H1 (cell line): ENCODE data around the gene NOS2. TPM values are rescaled to one million over a fixed set of nuclear protein-coding genes. Genes with fewer than 3 reads are reported as not detected.

Source experiments
- CTCF ChIA-PET: fragments of 300-600 bp; sonication (Branson Sonifier 250); formaldehyde crosslinking; loops from one replicate; lab custom pipeline; 2021; ENCODE audit not compliant: partially characterized antibody; lab: Charles Lee
- POLR2A ChIA-PET: fragments of 300-600 bp; sonication (Branson Sonifier 250); formaldehyde crosslinking; loops from one replicate; lab custom pipeline; 2021; ENCODE audit warnings: inconsistent platforms; ENCODE audit not compliant: partially characterized antibody; lab: Charles Lee
- DNase-seq, 2 experiments: peaks; one replicate each; pipeline versions ENCODE4 v3.0.0 to v3.0.0-alpha.2; 2010 to 2022; ENCODE audit warnings: low spot score in 2 of 2, low read depth in 1 of 2, mixed read lengths in 1 of 2
- FAIRE-seq: peaks from 2 replicates; lab custom pipeline; 2011; peaks lifted over from hg19 to GRCh38; lab: Jason Lieb, UNC
- H2AFZ ChIP-seq: 2 replicates; pipeline ENCODE4 v1.8.1; 2012; ENCODE audit warnings: low read length, inconsistent platforms
- H2AK5ac ChIP-seq: 2 replicates; pipeline ENCODE4 v1.6.1; 2013; ENCODE audit warnings: low read depth, low read length
- H2BK120ac ChIP-seq: replicated peaks from 2 replicates; pipeline ENCODE3; 2013; ENCODE audit warnings: low read depth, low read length, inconsistent platforms
- H2BK12ac ChIP-seq: 2 replicates; pipeline ENCODE4 v1.6.1; 2013; ENCODE audit warnings: low read depth, low read length
- H2BK15ac ChIP-seq: 2 replicates; pipeline ENCODE4 v1.6.1; 2013; ENCODE audit warnings: low read length
- H2BK20ac ChIP-seq: 2 replicates; pipeline ENCODE4 v1.6.1; 2013; ENCODE audit warnings: low read length
- H2BK5ac ChIP-seq: 2 replicates; pipeline ENCODE4 v1.6.1; 2013; ENCODE audit warnings: low read depth, low read length
- H3K14ac ChIP-seq: 2 replicates; pipeline ENCODE4 v1.6.1; 2013; ENCODE audit warnings: inconsistent platforms; ENCODE audit not compliant: insufficient read length
- H3K18ac ChIP-seq: 2 replicates; pipeline ENCODE4 v1.6.1; 2013; ENCODE audit warnings: low read length; ENCODE audit errors: extremely low read depth
- H3K23ac ChIP-seq: 2 replicates; pipeline ENCODE4 v1.6.1; 2013; ENCODE audit warnings: inconsistent platforms; ENCODE audit not compliant: insufficient read length
- H3K23me2 ChIP-seq: 2 replicates; pipeline ENCODE4 v1.6.1; 2013; ENCODE audit warnings: low read depth, low read length
- H3K27ac ChIP-seq: 2 replicates; pipeline ENCODE4 v1.6.1; 2011; ENCODE audit warnings: low read depth, low read length, inconsistent platforms
- H3K27me3 ChIP-seq, 4 experiments: replicated peaks in 1 of 4; 1 replicate in 1 of 4; 2 replicates in 3 of 4; pipeline versions ENCODE4 v1.6.1 to v1.8.1; 2011 to 2013; ENCODE audit warnings: low read length in 3 of 4, mild to moderate bottlenecking in 3 of 4, inconsistent platforms in 2 of 4, mixed read lengths in 2 of 4, moderate library complexity in 1 of 4; ENCODE audit not compliant: control insufficient read depth in 3 of 4, insufficient read depth in 3 of 4; ENCODE audit errors: extremely low read depth in 1 of 4
- H3K36me3 ChIP-seq, 4 experiments: 2 replicates each; pipeline versions ENCODE4 v1.6.1 to v1.8.1; 2011 to 2013; ENCODE audit warnings: mild to moderate bottlenecking in 4 of 4, low read length in 3 of 4, moderate library complexity in 2 of 4, control low read depth in 1 of 4, inconsistent platforms in 1 of 4; ENCODE audit not compliant: insufficient read depth in 4 of 4, control insufficient read depth in 2 of 4
- H3K4ac ChIP-seq: replicated peaks from 2 replicates; pipeline ENCODE3; 2013; ENCODE audit warnings: low read length, low read depth, mixed read lengths, inconsistent platforms; ENCODE audit not compliant: insufficient read length
- H3K4me1 ChIP-seq, 4 experiments: replicated peaks in 1 of 4; 1 replicate in 1 of 4; 2 replicates in 3 of 4; pipeline versions ENCODE4 v1.6.1 to v1.8.1; 2011 to 2013; ENCODE audit warnings: low read length in 3 of 4, inconsistent platforms in 2 of 4, mixed read lengths in 1 of 4; ENCODE audit not compliant: insufficient read depth in 4 of 4, control insufficient read depth in 3 of 4
- H3K4me2 ChIP-seq, 2 experiments: 2 replicates each; pipeline versions ENCODE4 v1.6.1 to v1.8.1; 2011 to 2013; ENCODE audit warnings: low read depth in 2 of 2, low read length in 2 of 2, control low read depth in 1 of 2, inconsistent platforms in 1 of 2, mild to moderate bottlenecking in 1 of 2; ENCODE audit not compliant: insufficient read depth in 1 of 2
- H3K4me3 ChIP-seq, 4 experiments: fragments of 200-600, 300-600 bp in 1 of 4; sonication (generic), shearing (Covaris generic), sonication (Bioruptor Twin) in 1 of 4; 2 replicates each; pipeline versions ENCODE4 v1.5.1 to v1.8.1; 2011 to 2016; ENCODE audit warnings: low read length in 4 of 4, low read depth in 3 of 4, control low read depth in 2 of 4, inconsistent platforms in 2 of 4, mild to moderate bottlenecking in 2 of 4, mixed read lengths in 1 of 4, moderate library complexity in 1 of 4; ENCODE audit not compliant: insufficient read depth in 2 of 4; ENCODE audit errors: extremely low read depth in 1 of 4
- H3K56ac ChIP-seq: replicated peaks from 2 replicates; pipeline ENCODE3; 2013; ENCODE audit warnings: low read depth, mild to moderate bottlenecking, mixed read lengths, low read length, inconsistent platforms; ENCODE audit not compliant: insufficient read length
- H3K79me1 ChIP-seq: 2 replicates; pipeline ENCODE4 v1.6.1; 2013; ENCODE audit warnings: low read depth, low read length, control low read depth
- H3K79me2 ChIP-seq, 2 experiments: 2 replicates each; pipeline versions ENCODE4 v1.6.1 to v1.8.1; 2012 to 2013; ENCODE audit warnings: low read length in 2 of 2, mild to moderate bottlenecking in 2 of 2, inconsistent platforms in 1 of 2; ENCODE audit not compliant: insufficient read depth in 2 of 2, control insufficient read depth in 1 of 2
- H3K9ac ChIP-seq, 4 experiments: replicated peaks in 1 of 4; 1 replicate in 1 of 4; 2 replicates in 3 of 4; pipeline versions ENCODE4 v1.6.1 to v1.8.1; 2011 to 2013; ENCODE audit warnings: low read depth in 3 of 4, low read length in 3 of 4, control low read depth in 2 of 4, mild to moderate bottlenecking in 2 of 4, moderate library complexity in 2 of 4, inconsistent platforms in 1 of 4; ENCODE audit errors: extremely low read depth in 1 of 4
- H3K9me3 ChIP-seq, 2 experiments: 2 replicates each; pipeline versions ENCODE4 v1.6.1 to v1.8.1; 2012 to 2013; ENCODE audit warnings: mild to moderate bottlenecking in 2 of 2, moderate library complexity in 2 of 2, control low read depth in 1 of 2, inconsistent platforms in 1 of 2, low read depth in 1 of 2, low read length in 1 of 2, mixed read lengths in 1 of 2; ENCODE audit not compliant: insufficient read depth in 2 of 2
- H4K20me1 ChIP-seq, 2 experiments: replicated peaks in 1 of 2; 2 replicates each; pipeline versions ENCODE3 to v1.8.1; 2011 to 2013; ENCODE audit warnings: inconsistent platforms in 2 of 2, low read length in 2 of 2, mild to moderate bottlenecking in 1 of 2; ENCODE audit not compliant: insufficient read depth in 2 of 2, control insufficient read depth in 1 of 2
- H4K5ac ChIP-seq: 2 replicates; pipeline ENCODE4 v1.6.1; 2013; ENCODE audit warnings: low read length, low read depth, mixed read lengths, inconsistent platforms; ENCODE audit not compliant: insufficient read length
- H4K8ac ChIP-seq: 2 replicates; pipeline ENCODE4 v1.8.0; 2013; ENCODE audit warnings: mild to moderate bottlenecking, moderate library complexity, low read length, inconsistent platforms; ENCODE audit not compliant: insufficient read depth; ENCODE audit errors: extremely low read depth
- H4K91ac ChIP-seq: replicated peaks from 2 replicates; pipeline ENCODE3; 2013; ENCODE audit warnings: low read length, mixed read lengths, inconsistent platforms; ENCODE audit not compliant: insufficient read length
- SAP30 ChIP-seq: fragments of 300-600 bp; sonication (generic); IDR thresholded peaks from 2 replicates; pipeline ENCODE4 v1.7.1; 2012; ENCODE audit warnings: low read length, moderate library complexity, mild to moderate bottlenecking, inconsistent platforms; ENCODE audit not compliant: insufficient read depth, insufficient replicate concordance
- SIN3A ChIP-seq, 2 experiments: IDR thresholded peaks in 1 of 2; conservative IDR thresholded peaks in 1 of 2; 2 replicates each; pipeline ENCODE4 v1.6.1; 2011 to 2012; ENCODE audit warnings: low read length in 2 of 2, improper control_type of control experiment in 1 of 2, low read depth in 1 of 2, mild to moderate bottlenecking in 1 of 2
- TCF12 ChIP-seq: IDR thresholded peaks from 2 replicates; pipeline ENCODE4 v1.6.1; 2011; ENCODE audit warnings: low read depth, mild to moderate bottlenecking, low read length
- WGBS, 2 experiments: shearing (Covaris generic) in 1 of 2; methylation state at CpG; one replicate each; pipeline versions ENCODE4 v1.1.6 to v1.1.7; 2013 to 2015; ENCODE audit warnings: low lambda C conversion rate in 2 of 2, mixed read lengths in 2 of 2, inconsistent platforms in 1 of 2, low coverage in 1 of 2, missing lambda C conversion rate in 1 of 2; ENCODE audit not compliant: insufficient replicate concordance in 2 of 2, insufficient coverage in 1 of 2, insufficient read length in 1 of 2; ENCODE audit errors: extremely low coverage in 1 of 2, missing lambda C conversion rate in 1 of 2; 5-methylcytosine and 5-hydroxymethylcytosine counted together
- polyA plus RNA-seq, 7 experiments: library from polyadenylated mRNA; depleted of rRNA in 3 of 7; stranded (reverse) in 5 of 7; unstranded in 2 of 7; fragments of >200 nt in 5 of 7; fragments of 200-250 nt in 2 of 7; gene quantifications; 1 replicate in 5 of 7; 2 replicates in 1 of 7; 4 replicates in 1 of 7; pipeline versions ENCODE4 v1.2.1 to v1.2.3, GENCODE V29; 2011 to 2013; ENCODE audit warnings: missing spikeins in 2 of 7, mixed read lengths in 2 of 7
- total RNA-seq: library from RNA; stranded (reverse); fragmentation: NEBNext Ultra II Directional; extraction: Animal tissue kit (Norgen Biotek cat#: 25700); gene quantifications from 2 replicates; pipeline ENCODE4 v1.2.1, GENCODE V29; 2021
- TF ChIP-seq, protein P1 (sequence below): IDR thresholded peaks from 2 replicates; pipeline ENCODE4 v1.6.1; 2012; ENCODE audit warnings: inconsistent platforms

The NOS2 gene
- total and polyA plus RNA-seq, 2 of the 8 experiments (the other 6 are each of a cell fraction or from before 2014, with no cell fraction given) = 1.0 to 1.9 TPM

- no peak overlapping the region for H2AFZ ChIP-seq
- H2BK15ac ChIP-seq = no peak overlapping the region
- POLR2A ChIA-PET = no interaction called here
- no peak overlapping the region for H3K18ac ChIP-seq
- H2BK5ac ChIP-seq = no peak overlapping the region
- no peak overlapping the region for H4K5ac ChIP-seq
- CTCF ChIA-PET = interaction anchor here (1.1 to 12.0 kb wide), 5 partner anchors 9 to 119 kb away, joined by 3 to 338 read pairs (median 61); partner anchors contain the start of gene NOS2
- H2BK120ac ChIP-seq = no peak overlapping the region
- no peaks in the 10 kb centered on the region for H3K79me2 ChIP-seq
- H3K56ac ChIP-seq = no peak overlapping the region
- no peak overlapping the region for H2AK5ac ChIP-seq
- no peak for FAIRE-seq
- no peaks in the 10 kb centered on the region for H3K79me1 ChIP-seq
- H4K91ac ChIP-seq = no peak overlapping the region
- no peak overlapping the region for H2BK12ac ChIP-seq
- H3K9ac ChIP-seq = no peak overlapping the region
- H3K23me2 ChIP-seq = no peaks in the 10 kb centered on the region
- H3K27me3 ChIP-seq = no peaks in the 10 kb centered on the region
- H3K36me3 ChIP-seq = no peaks in the 10 kb centered on the region
- H3K4me1 ChIP-seq = no peaks in the 10 kb centered on the region
- no peak overlapping the region for H4K8ac ChIP-seq
- TF ChIP-seq SAP30 (peak; percentile 60), SIN3A (conservative IDR thresholded peaks at IDR 0.05 in 1 of 2, IDR thresholded peaks at IDR 0.05 in 1 of 2; ENCODE audit: low read depth in 1 of 2, low read length in 2 of 2) (peak; percentile 94 to 97; a peak in 3 of 4 replicates), TCF12 (no peak)
- TF ChIP-seq, protein P1, sequence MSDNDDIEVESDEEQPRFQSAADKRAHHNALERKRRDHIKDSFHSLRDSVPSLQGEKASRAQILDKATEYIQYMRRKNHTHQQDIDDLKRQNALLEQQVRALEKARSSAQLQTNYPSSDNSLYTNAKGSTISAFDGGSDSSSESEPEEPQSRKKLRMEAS = peak; percentile 94
- TF ChIP-seq, all 59 proteins: peak for 3
- H3K27ac ChIP-seq = no peak overlapping the region
- H3K4me2 ChIP-seq = no peak overlapping the region
- H3K4me3 ChIP-seq = no peak overlapping the region
- H3K23ac ChIP-seq = no peak overlapping the region
- DNase-seq = peak in 1 of 2 experiments; percentile 72
- WGBS, 2 experiments = 81% methylated on average over 12 of the region's 12 CpGs; no CpG with 5 or more reads in 1 of the 2 experiments
- H3K14ac ChIP-seq = no peak overlapping the region
- no peak overlapping the region for H2BK20ac ChIP-seq
- H3K9me3 ChIP-seq = no peaks in the 10 kb centered on the region
- H3K4ac ChIP-seq = no peak overlapping the region
- no peaks in the 10 kb centered on the region for H4K20me1 ChIP-seq
Measured at GRCh38 chr17:27762527-27763305, 37.6 kb downstream of the NOS2 start.
